HG03378 (cell line): ENCODE measurements around the gene ATP11A.

Experiments used
- ATAC-seq: cut with Tn5 transposase; IDR thresholded peaks from one replicate; pipeline ENCODE4 v1.9.1; 2021; ENCODE audit warnings: mild to moderate bottlenecking, moderate library complexity; ENCODE audit not compliant: unreplicated experiment

Gene ATP11A

GRCh38 chr13:112888238-112889111 lies 198.6 kb downstream of the ATP11A start:
- no peak for ATAC-seq

GRCh38 chr13:112889351-112890290 lies 199.8 kb downstream of the ATP11A start:
- no peak for ATAC-seq

- ATAC-seq: no peak
Measured at GRCh38 chr13:112890316-112891145, 200.7 kb downstream of the ATP11A start.

GRCh38 chr13:112891477-112892401 lies 201.9 kb downstream of the ATP11A start:
- no peak for ATAC-seq

- ATAC-seq: no peak
Measured at GRCh38 chr13:112892426-112893206, 202.8 kb downstream of the ATP11A start.

- no peak for ATAC-seq
Measured at GRCh38 chr13:112893207-112893569, 203.3 kb downstream of the ATP11A start.

- ATAC-seq: no peak
Measured at GRCh38 chr13:112893570-112894422, 204.0 kb downstream of the ATP11A start.

GRCh38 chr13:112894423-112894672 lies 204.5 kb downstream of the ATP11A start:
- no peak for ATAC-seq

- no peak for ATAC-seq
Measured at GRCh38 chr13:112894673-112895481, 205.0 kb downstream of the ATP11A start.

- ATAC-seq: no peak
Measured at GRCh38 chr13:112895521-112896465, 206.0 kb downstream of the ATP11A start.

- ATAC-seq: no peak
Measured at GRCh38 chr13:112896736-112897602, 207.1 kb downstream of the ATP11A start.

- no peak for ATAC-seq
Measured at GRCh38 chr13:112897603-112897955, 207.7 kb downstream of the ATP11A start.

GRCh38 chr13:112897956-112898620 lies 208.2 kb downstream of the ATP11A start:
- no peak for ATAC-seq

GRCh38 chr13:112898621-112899280 lies 208.9 kb downstream of the ATP11A start:
- ATAC-seq: no peak
